NCI-H187 treated with DMSO at 0.1 percent for 48 hours (cell line): Measurements from ENCODE around the gene ERBB4.

ENCODE experiments used
- DNase-seq: peaks from one replicate; lab custom pipeline; 2025; lab: John Stamatoyannopoulos, UW

Gene ERBB4

GRCh38 chr2:211468877-211469663, 1069.5 kb downstream of the ERBB4 start:
- DNase-seq: no peak

- no peak for DNase-seq
These were observed 1070.4 kb downstream of the ERBB4 start for GRCh38 chr2:211468217-211468616.

- no peak for DNase-seq
These were observed 1075.2 kb downstream of the ERBB4 start for GRCh38 chr2:211463397-211463796.

- no peak for DNase-seq
These were observed 1079.6 kb downstream of the ERBB4 start for GRCh38 chr2:211458974-211459373.

GRCh38 chr2:211457325-211457724, 1081.3 kb downstream of the ERBB4 start:
- DNase-seq: peak; percentile 65

GRCh38 chr2:211455216-211455841, 1083.3 kb downstream of the ERBB4 start:
- DNase-seq: no peak

GRCh38 chr2:211454679-211455078, 1083.9 kb downstream of the ERBB4 start:
- no peak for DNase-seq

GRCh38 chr2:211453311-211453887, 1085.2 kb downstream of the ERBB4 start:
- no peak for DNase-seq

- DNase-seq: no peak
These were observed 1087.0 kb downstream of the ERBB4 start for GRCh38 chr2:211451642-211452041.

- no peak for DNase-seq
These were observed 1088.8 kb downstream of the ERBB4 start for GRCh38 chr2:211449819-211450218.

GRCh38 chr2:211447548-211447947, 1091.1 kb downstream of the ERBB4 start:
- no peak for DNase-seq

GRCh38 chr2:211440107-211440506, 1098.5 kb downstream of the ERBB4 start:
- no peak for DNase-seq

GRCh38 chr2:211439011-211439410, 1099.6 kb downstream of the ERBB4 start:
- DNase-seq: no peak

GRCh38 chr2:211437396-211437795, 1101.2 kb downstream of the ERBB4 start:
- DNase-seq: no peak

GRCh38 chr2:211436182-211436581, 1102.4 kb downstream of the ERBB4 start:
- DNase-seq: no peak

- DNase-seq: no peak
These were observed 1103.3 kb downstream of the ERBB4 start for GRCh38 chr2:211435331-211435730.

GRCh38 chr2:211434773-211435172, 1103.8 kb downstream of the ERBB4 start:
- DNase-seq: no peak

- DNase-seq: no peak
These were observed 1109.2 kb downstream of the ERBB4 start for GRCh38 chr2:211429256-211429920.

- DNase-seq: no peak
These were observed 1112.4 kb downstream of the ERBB4 start for GRCh38 chr2:211426240-211426639.

- no peak for DNase-seq
These were observed 1115.6 kb downstream of the ERBB4 start for GRCh38 chr2:211423018-211423417.

GRCh38 chr2:211417544-211417943, 1121.1 kb downstream of the ERBB4 start:
- DNase-seq: no peak

- no peak for DNase-seq
These were observed 1122.2 kb downstream of the ERBB4 start for GRCh38 chr2:211416373-211416772.

GRCh38 chr2:211413746-211414145, 1124.9 kb downstream of the ERBB4 start:
- DNase-seq: no peak
